GM18502 (cell line): ENCODE measurements around the gene ASGR2.
"Not testable (repeated sequence)": the region's sequence is repeated elsewhere in the genome, so short reads cannot be mapped to it uniquely, and the experiment has no call there.

Experiments used
- ATAC-seq: cut with Tn5 transposase; IDR thresholded peaks from one replicate; pipeline ENCODE4 v1.9.1; 2021; ENCODE audit warnings: mild to moderate bottlenecking; ENCODE audit not compliant: unreplicated experiment, poor library complexity

ASGR2 gene

DNA sequence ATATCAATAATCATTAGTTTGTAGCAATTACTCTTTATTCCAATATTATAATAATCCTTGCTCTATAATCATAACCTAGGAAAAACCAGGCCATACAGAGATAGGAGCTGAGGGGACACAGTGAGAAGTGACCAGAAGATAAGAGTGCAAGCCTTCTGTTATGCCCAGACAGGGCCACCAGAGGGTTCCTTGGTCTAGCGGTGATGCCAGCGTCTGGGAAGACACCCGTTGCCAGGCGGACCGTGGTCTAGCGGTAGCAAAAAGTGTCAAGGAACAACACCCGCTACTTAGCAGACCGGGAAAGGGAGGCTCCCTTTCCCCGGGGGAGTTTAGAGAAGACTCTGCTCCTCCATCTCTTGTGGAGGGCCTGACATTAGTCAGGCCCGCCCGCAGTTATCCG lies 11.8 kb upstream of the ASGR2 start:
- ATAC-seq, result not testable (repeated sequence)

DNA sequence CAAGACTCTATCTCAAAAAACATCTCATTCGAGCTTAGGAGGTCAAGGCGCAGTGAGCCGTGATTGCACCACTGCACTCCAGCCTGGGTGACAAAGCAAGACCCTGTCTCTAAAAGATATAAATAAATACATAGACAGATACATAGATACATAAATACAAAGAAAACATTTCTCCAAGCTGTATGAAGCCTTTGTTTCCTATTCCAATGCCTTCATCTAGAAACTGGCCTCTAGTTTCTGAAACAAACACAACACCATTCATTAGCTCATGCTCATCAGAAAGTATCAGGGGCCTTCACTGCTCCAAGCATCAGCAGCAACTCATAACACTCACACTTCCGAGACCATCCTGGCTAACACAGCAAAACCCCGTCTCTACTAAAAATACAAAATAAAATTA lies 10.3 kb upstream of the ASGR2 start:
- no peak for ATAC-seq

DNA sequence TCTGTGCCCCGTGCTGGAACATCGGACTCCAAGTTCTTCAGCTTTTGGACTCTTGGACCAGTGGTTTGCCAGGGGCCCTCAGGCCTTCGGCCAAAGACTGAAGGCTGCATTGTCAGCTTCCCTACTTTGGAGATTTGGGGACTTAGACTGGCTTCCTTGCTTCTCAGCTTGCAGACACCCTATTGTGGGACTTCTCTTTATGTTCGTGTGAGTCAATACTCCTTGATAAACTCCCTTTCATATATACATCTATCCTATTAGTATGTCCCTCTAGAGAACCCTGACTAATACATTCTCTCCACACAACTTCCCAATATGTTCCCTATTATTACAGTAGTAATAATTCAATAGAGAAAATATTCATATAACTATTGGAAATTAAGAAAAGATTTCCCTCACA lies 9.2 kb upstream of the ASGR2 start:
- no peak for ATAC-seq

DNA sequence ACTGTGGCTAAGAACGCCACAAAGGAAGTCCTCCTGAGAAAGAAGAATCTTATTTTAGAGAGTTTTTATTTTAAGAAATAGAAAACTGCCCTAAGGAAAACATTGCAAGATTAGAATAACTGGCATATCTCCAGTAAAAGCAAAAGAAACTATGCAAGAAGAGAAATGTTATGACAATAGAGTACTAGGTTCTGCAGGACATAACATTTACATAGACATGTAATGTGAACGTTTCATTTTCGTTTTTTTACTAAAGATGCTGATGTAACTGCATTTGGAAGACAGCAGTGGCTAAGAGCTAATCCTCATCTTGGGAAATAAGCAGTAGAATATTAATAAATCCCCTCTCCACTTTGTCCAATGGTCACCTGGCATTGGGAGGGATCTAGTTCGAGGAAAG lies 7.8 kb upstream of the ASGR2 start:
- ATAC-seq, result no peak

DNA sequence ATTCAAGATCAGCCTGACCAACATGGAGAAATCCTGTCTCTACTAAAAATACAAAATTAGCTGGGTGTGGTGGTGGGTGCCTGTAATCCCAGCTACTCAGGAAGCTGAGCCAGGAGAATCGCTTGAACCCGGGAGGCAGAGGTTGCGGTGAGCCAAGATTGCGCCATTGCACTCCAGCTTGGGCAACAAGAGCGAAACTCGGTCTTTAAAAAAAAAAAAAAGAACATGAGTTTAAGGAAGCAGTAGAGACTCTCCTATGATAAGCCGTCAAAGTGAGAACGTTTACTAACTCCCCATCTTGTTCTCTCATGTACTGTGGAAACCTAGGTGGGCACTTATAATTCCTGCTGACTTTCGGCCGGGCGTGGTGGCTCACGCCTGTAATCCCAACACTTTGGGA lies 6.0 kb upstream of the ASGR2 start:
- not testable (repeated sequence) for ATAC-seq

GRCh38 chr17:7120123-7120522 lies 5.5 kb upstream of the ASGR2 start:
- ATAC-seq, result no peak

GRCh38 chr17:7119314-7119713 lies 4.7 kb upstream of the ASGR2 start:
- no peak for ATAC-seq

- no peak for ATAC-seq
These were observed 423 bp upstream of the ASGR2 start for GRCh38 chr17:7114875-7115614.

GRCh38 chr17:7113273-7114071 lies 1.1 kb downstream of the ASGR2 start:
- no peak for ATAC-seq

GRCh38 chr17:7112510-7113108 lies 2.0 kb downstream of the ASGR2 start:
- no peak for ATAC-seq

DNA sequence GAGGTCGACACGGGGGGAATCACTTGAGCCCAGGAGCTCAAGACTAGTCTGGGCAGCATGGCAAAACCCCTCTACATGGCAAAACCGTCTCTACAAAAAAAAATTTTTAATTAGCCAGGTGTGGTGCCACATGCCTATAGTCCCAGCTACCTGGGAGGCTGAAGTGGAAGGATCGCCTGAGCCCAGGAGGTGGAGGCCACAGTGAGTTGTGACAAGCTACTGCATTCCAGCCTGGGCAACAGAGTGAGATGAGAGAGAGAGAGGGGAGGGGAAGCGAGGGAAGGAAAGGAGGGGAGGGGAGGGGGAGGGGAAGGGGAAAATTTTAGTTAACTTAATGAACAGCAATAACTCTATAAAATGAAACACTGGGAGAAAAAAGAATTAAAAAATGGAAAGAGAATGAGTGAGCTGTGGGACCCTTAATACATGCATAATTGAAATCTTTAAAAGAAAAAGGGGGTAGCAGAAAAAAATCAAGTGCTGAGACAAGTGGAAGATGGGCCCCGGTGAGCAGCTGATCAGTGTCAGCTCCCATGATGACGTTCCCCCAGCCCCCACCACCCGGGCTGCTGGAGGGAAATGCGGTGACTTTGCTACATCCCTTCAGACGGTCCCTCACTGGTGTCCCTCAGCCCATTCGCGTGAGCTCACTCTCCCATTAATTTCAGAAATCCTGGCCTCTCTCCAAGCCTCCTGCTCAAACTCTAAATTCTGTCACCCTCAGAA lies 2.7 kb downstream of the ASGR2 start:
- ATAC-seq, result no peak

DNA sequence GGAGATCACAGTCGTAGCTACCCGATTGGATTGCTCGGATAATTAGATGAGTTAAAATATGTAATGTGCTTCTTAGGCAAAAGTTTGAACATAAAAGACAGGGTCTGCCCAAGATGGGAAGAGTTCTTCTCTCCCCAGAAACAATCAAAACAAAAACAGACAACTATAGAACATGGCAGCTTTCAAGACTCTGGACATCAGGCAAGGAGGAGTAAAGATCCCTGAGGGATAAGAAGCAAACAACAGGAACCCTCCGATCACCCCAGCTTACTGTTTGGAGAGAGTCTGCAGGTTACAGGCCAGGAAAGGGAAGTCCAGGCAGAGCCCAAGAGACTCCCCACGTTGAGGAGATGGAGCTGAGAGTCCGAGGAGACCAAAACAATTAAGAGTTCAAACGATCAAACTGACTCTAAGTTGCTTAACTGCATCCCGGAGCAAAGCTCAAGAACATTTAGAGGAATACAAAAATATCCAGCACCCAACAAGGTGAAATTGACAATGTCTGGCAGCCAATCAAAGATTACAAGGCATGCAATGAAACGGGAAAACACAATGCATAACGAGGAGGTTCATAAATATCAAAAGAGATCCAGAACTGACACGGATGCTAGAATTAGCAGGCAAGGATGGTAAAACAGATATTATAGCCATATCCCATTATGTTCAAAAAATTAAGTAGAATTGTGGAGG lies 3.9 kb downstream of the ASGR2 start:
- no peak for ATAC-seq

- ATAC-seq, result no peak
These were observed 4.9 kb downstream of the ASGR2 start for GRCh38 chr17:7109461-7110322.

GRCh38 chr17:7108981-7109380 lies 5.6 kb downstream of the ASGR2 start:
- no peak for ATAC-seq

DNA sequence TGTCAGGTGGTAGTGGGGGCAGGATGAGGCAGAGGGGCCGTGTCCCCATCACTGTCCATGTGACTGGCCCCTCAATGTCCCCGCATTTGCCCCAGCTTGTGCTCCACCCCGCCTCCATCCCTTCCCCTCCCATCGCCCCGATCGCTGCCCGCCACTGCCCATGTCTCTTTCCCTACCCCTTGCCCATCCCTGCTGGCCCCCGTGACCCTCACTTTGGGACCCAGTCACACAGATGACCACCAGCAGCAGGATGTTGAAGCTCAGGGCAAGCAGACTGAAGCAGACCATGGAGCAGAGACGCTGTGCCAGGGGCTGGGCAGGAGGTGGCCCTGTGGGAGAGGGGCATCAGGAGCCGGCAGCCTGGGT lies 6.1 kb downstream of the ASGR2 start:
- no peak for ATAC-seq

GRCh38 chr17:7107795-7108559 lies 6.6 kb downstream of the ASGR2 start:
- no peak for ATAC-seq

- no peak for ATAC-seq
These were observed 7.4 kb downstream of the ASGR2 start for GRCh38 chr17:7107012-7107754.

- ATAC-seq, result no peak
These were observed 12.2 kb downstream of the ASGR2 start for GRCh38 chr17:7102421-7102820.
